Neural cell (in vitro differentiated cells): ENCODE measurements around the gene BAHD1.

Experiments used
- EZH2 ChIP-seq: fragments of 200-600, 300-800 bp; shearing (Covaris generic), sonication (generic); IDR thresholded peaks from 2 replicates; pipeline ENCODE4 v1.6.1; 2014; ENCODE audit warnings: antibody characterized with exemption, low read length, borderline replicate concordance, mild to moderate bottlenecking; ENCODE audit not compliant: insufficient read depth, poor library complexity, severe bottlenecking
- RAD21 ChIP-seq: fragments of 450-650 bp; conservative IDR thresholded peaks from 2 replicates; pipeline ENCODE4 v1.6.1; 2014; ENCODE audit warnings: antibody characterized with exemption, mild to moderate bottlenecking, moderate library complexity
- TAF1 ChIP-seq: IDR thresholded peaks from 2 replicates; pipeline ENCODE4 v1.6.1; 2012; ENCODE audit warnings: low read depth
- TF ChIP-seq, protein P1 (sequence below): fragments of 450-650 bp; IDR thresholded peaks from 2 replicates; pipeline ENCODE4 v1.5.1; 2014; ENCODE audit warnings: antibody characterized with exemption, mild to moderate bottlenecking, moderate library complexity; ENCODE audit not compliant: poor library complexity, severe bottlenecking

DNA sequence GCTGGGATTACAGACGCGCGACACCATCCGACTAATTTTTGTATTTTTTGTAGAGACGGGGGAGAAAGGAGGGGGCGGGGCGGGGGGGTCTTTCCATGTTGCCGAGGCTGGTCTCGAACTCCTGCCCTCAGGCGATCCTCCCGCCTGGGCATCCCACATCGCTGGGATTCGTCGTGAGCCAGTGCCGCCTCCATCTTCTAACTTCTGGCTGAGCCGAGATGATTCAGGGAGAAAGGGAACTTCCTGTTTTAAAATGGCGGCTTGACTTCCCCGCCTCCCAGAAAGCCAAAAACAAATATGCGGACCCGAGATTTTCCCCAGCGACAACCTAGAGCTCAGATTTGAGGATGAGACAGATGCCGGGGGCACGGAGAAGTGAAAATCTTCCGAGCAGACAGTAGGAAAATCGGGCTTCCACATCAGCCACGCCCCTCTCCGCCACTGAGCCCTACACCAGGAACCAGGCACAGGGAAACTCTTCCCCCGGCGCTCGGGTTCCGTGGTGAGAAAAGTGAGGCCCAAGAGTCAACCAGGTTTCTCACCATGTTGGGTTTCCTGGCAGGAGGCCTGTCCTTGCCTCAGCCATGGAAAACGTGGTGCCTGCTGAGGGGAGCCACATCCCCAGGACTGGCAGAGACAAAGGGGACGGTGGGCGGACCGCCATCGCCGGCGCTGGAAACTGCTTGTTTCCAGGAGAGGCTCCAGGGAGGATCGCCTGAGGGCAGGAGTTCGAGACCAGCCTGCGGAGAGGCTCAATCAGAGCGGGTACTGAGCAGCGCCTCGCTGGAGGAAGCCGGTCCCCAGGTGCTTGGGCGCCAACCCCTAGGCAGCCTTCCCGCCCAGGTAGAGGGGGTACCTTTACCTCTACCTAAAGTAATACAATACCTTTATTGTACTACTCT lies 48.8 kb downstream of the BAHD1 start:
- TF ChIP-seq EZH2 (no peak), RAD21 (no peak), TAF1 (no peak)
- TF ChIP-seq, protein P1, sequence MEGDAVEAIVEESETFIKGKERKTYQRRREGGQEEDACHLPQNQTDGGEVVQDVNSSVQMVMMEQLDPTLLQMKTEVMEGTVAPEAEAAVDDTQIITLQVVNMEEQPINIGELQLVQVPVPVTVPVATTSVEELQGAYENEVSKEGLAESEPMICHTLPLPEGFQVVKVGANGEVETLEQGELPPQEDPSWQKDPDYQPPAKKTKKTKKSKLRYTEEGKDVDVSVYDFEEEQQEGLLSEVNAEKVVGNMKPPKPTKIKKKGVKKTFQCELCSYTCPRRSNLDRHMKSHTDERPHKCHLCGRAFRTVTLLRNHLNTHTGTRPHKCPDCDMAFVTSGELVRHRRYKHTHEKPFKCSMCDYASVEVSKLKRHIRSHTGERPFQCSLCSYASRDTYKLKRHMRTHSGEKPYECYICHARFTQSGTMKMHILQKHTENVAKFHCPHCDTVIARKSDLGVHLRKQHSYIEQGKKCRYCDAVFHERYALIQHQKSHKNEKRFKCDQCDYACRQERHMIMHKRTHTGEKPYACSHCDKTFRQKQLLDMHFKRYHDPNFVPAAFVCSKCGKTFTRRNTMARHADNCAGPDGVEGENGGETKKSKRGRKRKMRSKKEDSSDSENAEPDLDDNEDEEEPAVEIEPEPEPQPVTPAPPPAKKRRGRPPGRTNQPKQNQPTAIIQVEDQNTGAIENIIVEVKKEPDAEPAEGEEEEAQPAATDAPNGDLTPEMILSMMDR = no peak
